NCI-H2196 (cell line): Measurements from ENCODE around the gene RCCD1.

Source experiments
- DNase-seq: peaks from one replicate; lab custom pipeline; 2025; ENCODE audit not compliant: unreplicated experiment; lab: John Stamatoyannopoulos, UW

Gene RCCD1

GRCh38 chr15:90942354-90943120, 12.1 kb upstream of the RCCD1 start:
- DNase-seq: no peak

DNA sequence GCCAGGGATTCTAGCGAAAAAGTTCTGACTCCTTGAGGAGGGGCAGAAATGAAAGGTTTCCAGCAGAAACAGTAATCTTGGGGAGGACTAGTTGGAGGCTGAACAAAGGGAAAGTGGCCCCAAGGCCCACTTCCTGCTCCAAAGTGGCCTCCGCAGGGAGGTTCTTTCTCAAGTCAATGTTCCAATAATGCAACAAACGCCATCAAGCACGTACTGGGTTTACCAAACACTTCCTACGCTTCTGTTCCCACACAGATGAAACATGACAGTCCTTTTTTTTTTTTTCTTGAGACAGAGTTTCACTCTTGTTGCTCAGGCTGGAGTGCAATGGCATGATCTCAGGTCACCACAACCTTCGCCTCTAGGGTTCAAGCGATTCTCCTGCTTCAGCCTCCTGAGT, 9.6 kb upstream of the RCCD1 start:
- DNase-seq: no peak

- DNase-seq: no peak
These were observed 8.1 kb upstream of the RCCD1 start for GRCh38 chr15:90946538-90946937.

- no peak for DNase-seq
These were observed 7.6 kb upstream of the RCCD1 start for GRCh38 chr15:90946941-90947576.

GRCh38 chr15:90947577-90948357, 6.9 kb upstream of the RCCD1 start:
- no peak for DNase-seq

DNA sequence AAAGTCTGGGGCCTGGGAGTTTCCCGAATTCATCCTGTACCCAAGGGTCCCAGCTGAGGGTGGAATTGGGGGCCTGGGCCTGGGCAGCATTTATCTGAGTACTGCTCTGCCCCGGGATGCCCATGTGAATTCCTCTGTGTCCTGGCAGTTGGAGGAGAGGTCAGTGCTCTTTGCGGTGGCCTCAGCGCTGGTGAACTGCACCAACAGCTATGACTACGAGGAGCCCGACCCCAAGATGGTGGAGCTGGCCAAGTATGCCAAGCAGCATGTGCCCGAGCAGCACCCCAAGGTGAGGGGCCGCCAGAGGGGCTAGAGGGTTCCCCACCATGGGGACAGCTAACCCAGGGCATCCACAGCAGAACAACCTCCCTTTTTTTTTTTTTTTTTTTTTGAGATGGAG, 6.2 kb upstream of the RCCD1 start:
- no peak for DNase-seq

- no peak for DNase-seq
These were observed 4.6 kb upstream of the RCCD1 start for GRCh38 chr15:90949979-90950675.

DNA sequence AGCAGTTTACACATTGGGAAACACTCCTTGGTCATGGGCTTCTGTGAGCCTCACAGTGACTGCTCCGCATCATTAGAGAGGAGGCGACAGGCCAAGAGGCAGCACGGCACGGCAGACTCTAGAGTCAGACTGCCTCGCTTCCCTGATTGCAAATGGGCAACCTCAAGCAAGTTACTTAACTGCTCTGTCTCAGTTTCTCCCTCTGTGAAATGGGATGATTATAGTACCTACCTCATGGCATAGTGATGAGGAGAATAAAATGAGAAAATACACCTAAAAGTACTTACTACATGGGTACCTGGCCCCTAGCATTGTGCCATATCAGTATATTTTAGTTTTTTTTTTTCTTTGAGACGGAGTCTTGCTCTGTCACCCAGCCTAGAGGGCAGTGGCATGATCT, 4.0 kb upstream of the RCCD1 start:
- no peak for DNase-seq

GRCh38 chr15:90952901-90953677, 1.6 kb upstream of the RCCD1 start:
- DNase-seq: no peak

- DNase-seq: no peak
These were observed 555 bp upstream of the RCCD1 start for GRCh38 chr15:90953947-90954711.

DNA sequence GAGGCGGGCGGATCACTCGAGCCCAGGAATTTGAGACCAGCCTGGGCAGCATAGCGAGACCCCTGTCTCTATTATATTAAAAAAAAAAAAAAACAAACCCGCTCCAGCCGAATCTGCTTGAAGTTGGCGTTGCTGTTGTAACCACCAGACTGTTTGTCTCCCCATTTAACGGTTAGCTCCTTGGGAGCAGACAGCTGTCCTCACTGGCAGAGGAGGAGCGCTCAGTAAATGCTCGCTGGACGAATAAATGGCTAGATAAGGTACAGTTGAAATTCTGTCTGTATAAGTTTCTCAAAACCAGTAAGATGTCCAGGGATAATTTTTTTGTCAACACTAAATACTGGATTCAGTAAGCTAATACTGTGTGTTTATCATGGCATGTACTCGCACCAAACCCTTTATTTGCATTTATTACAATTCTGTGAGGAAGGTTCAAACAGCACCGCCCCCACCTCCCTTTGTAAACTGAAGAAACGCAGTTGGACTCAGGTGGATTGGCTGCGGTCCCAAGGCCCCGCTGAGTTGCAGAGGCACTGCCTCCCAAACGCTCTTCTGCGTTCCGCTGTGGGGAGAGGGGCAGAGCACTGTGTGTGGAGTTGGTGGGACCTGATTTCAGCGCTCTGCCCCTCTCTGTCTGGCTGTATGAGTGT, 1.1 kb downstream of the RCCD1 start:
- DNase-seq: no peak

DNA sequence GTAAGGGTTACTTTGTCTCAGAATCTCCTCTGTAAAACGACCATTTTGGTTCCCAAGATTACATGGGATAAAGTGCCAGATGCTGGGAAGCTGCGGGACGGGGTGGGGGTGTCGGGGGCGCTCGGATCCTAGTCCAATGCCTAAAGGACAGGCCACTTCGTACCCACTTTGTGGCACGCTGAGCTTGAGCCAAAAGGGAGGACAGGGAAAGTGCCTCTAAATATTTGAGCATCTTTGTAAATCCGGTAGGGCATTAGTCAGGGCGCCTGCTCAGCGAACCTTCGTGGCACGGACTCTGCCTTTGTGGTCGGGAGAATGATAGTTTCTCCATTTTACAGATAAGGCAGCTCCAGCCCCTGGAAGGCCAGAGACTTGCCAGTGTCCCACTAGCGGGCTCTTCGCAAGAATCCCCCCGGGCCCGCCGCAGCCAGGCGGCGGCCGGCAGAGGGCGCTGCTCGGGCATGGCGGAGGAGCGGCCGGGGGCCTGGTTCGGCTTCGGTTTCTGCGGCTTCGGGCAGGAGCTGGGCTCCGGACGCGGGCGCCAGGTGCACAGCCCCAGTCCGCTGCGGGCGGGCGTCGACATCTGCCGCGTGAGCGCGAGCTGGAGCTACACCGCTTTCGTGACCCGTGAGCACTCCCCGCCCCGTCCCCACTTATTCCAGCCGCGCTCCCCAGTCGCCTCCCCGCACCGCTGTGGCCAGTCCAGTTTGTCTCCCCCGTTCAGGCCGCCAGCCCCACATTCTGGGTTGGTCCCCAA, 1.8 kb downstream of the RCCD1 start:
- peak; percentile 70 for DNase-seq

GRCh38 chr15:90957031-90957790, 2.5 kb downstream of the RCCD1 start:
- peak; percentile 5 for DNase-seq

DNA sequence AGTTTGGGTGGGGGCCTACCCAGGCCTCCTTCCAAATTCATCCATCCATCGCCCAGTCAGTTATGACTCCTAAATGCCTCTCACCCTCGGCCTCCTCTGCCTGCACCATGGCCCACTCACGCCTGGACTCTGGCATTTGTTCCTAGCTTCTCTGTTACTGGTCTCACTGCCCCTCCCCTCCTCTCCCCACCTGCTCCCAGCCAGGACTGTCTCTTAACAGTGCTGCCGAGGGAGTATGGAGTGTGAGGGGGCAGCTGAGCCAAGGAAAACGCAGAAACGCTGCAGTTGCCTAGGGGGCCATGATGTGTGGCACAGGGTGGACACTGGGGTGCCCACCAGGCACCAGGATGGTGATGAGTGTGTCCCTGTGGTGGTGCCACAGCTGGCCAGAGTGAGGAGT, 3.1 kb downstream of the RCCD1 start:
- DNase-seq: no peak

DNA sequence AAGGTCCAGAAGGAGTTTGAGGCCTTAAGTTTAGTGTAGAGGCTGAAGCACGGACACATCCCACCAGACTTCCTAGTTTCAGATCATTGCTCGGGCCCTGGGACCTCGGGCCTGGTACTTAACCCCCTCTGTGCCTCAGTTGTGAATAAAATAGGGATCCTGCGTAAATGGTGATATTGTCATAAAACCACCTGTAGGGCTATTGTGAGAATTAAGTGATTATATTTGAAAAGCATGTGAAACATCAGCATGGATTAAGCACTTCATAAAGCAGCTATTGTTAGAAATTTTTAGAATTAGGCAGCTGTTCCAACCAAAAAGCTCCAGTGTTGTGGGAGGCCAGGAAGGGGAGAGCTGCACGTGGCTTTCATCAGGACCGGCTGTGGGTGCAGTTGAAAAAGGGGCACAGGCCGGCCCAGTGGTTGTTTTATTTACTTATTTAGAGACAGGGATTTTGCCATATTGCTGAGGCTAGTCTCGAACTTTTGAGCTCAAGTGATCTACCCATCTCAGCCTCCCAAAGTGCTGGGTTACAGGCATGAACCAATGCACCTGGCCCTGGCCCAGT, 4.4 kb downstream of the RCCD1 start:
- DNase-seq: no peak

DNA sequence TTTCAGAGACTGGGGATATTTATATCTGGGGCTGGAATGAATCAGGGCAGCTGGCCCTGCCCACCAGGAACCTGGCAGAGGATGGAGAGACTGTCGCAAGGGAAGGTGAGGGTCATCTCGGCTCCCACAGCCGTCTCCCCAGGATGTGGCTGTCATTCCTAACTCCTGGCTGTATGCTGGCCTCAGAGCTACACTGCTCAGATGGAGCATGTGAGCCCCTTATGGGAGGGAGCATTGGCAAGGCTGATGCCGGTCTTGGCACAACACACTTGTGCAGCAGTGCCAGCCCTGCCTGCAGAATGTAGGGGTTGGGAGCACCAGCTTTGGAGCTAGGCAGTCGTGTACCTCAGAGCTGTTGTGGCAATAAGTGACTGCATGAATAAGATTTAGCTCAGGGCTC, 5.2 kb downstream of the RCCD1 start:
- DNase-seq: no peak

DNA sequence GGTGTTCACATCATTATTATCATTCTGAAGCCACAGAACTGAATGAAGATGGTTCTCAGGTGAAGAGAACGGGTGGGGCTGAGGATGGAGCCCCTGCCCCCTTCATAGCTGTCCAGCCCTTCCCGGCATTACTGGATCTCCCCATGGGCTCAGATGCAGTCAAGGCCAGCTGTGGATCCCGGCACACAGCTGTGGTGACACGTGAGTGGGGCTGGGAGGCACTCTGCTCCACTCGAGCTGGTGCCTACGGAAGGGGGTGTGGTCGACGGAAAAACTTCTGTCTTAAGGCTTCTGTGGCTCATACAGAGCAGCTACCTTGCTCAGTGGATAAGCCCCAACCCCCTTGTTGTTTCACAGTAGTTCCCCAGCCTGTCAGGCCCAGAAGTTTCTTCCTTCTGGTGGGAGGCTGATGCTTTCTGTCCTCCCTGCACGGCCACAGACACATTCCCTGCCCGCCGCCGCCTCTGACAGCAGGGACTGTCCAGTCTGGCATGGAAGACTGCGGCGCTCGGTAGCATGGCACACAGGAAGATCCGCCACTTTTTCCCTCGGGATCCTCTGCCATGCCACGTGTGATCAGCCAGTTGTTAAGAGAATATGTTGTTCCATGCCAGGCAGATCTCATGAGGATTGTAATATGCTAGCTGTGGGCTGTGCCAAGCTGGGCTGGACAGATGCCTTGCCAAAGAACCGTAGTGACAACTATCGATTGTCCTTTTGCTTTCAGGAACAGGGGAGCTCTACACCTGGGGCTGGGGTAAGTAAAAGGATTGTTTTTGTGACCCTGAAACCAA, 5.8 kb downstream of the RCCD1 start:
- DNase-seq: no peak
